Muscle of leg (tissue), 11 donors: Measurements from ENCODE around the gene LRRC47. TPM values are rescaled to one million over a fixed set of nuclear protein-coding genes. Genes with fewer than 3 reads are reported as not detected.
"Not testable (repeated sequence)": the region's sequence is repeated elsewhere in the genome, so short reads cannot be mapped to it uniquely, and the experiment has no call there.

Experiments
- DNase-seq: peaks from one replicate; pipeline ENCODE4 v3.0.0; 2013
- H3K27ac ChIP-seq: one replicate; pipeline ENCODE4 v1.5.1; 2013; ENCODE audit warnings: mild to moderate bottlenecking, low read length, control low read depth
- H3K27me3 ChIP-seq: one replicate; pipeline ENCODE4 v1.6.1; 2013; ENCODE audit warnings: low read length; ENCODE audit not compliant: control insufficient read depth, insufficient read depth
- H3K36me3 ChIP-seq: one replicate; pipeline ENCODE4 v1.6.1; 2013; ENCODE audit warnings: low read length; ENCODE audit not compliant: control insufficient read depth, insufficient read depth
- H3K4me1 ChIP-seq: one replicate; pipeline ENCODE4 v1.6.1; 2013; ENCODE audit warnings: low read length; ENCODE audit not compliant: control insufficient read depth, insufficient read depth
- H3K4me3 ChIP-seq: one replicate; pipeline ENCODE4 v1.5.1; 2013; ENCODE audit warnings: low read length, control low read depth
- H3K9me3 ChIP-seq: replicated peaks from 2 replicates; pipeline ENCODE4 v1.6.1; 2013; ENCODE audit warnings: low read depth, low read length; ENCODE audit not compliant: control insufficient read depth
- WGBS: methylation state at CpG from one replicate; pipeline ENCODE4 v1.1.5; 2013; ENCODE audit warnings: missing lambda C conversion rate; ENCODE audit not compliant: insufficient coverage; 5-methylcytosine and 5-hydroxymethylcytosine counted together
- polyA plus RNA-seq, 8 donors: library from polyadenylated mRNA; unstranded; fragments of 120-200 nt; gene quantifications; one replicate each; pipeline versions ENCODE4 v1.2.1 to v1.2.3, GENCODE V29; 2013; ENCODE audit warnings: inconsistent platforms in 1 of 8, low replicate concordance in 1 of 8; ENCODE audit not compliant: insufficient read length in 8 of 8, insufficient read depth in 1 of 8
- total RNA-seq: library from RNA; stranded (reverse); fragments of 120-200 nt; gene quantifications from one replicate; pipeline ENCODE4 v1.2.4, GENCODE V29; 2013

LRRC47 gene
- total and polyA plus RNA-seq, 9 donors = 34.4 to 56.1 (median 50.1) TPM

- H3K36me3 ChIP-seq = no peaks in the 10 kb centered on the region
- no peaks in the 10 kb centered on the region for H3K9me3 ChIP-seq
- 55% methylated on average over 7 of the region's 11 CpGs for WGBS
- H3K27ac ChIP-seq = no peak overlapping the region
- DNase-seq = no peak
- peaks cover 3% of the 10 kb centered on the region for H3K4me1 ChIP-seq
- peaks cover 4% of the 10 kb centered on the region for H3K27me3 ChIP-seq
- H3K4me3 ChIP-seq = no peak overlapping the region
Measured at GRCh38 chr1:3805038-3805437, 8.7 kb upstream of the LRRC47 start.

DNA sequence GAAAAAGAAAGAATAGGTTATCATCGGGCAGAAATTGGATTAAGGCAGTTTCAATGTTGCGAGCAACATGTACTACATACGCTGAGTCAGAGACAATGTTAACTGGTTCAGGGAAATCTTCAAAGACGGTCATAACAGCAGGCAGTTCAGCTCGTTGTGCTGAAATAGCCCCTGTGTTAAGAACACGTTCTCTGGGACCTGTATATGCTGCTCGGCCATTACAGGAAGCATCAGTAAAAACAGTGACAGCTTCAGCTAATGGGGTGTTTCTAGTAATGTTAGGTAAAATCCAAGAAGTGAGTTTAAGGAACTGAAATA, 8.3 kb upstream of the LRRC47 start:
- H3K27me3 ChIP-seq, H3K4me3 ChIP-seq, H3K9me3 ChIP-seq, DNase-seq, H3K27ac ChIP-seq, H3K36me3 ChIP-seq, H3K4me1 ChIP-seq: not testable (repeated sequence)
- 44% methylated on average over 5 of the region's 7 CpGs for WGBS

DNA sequence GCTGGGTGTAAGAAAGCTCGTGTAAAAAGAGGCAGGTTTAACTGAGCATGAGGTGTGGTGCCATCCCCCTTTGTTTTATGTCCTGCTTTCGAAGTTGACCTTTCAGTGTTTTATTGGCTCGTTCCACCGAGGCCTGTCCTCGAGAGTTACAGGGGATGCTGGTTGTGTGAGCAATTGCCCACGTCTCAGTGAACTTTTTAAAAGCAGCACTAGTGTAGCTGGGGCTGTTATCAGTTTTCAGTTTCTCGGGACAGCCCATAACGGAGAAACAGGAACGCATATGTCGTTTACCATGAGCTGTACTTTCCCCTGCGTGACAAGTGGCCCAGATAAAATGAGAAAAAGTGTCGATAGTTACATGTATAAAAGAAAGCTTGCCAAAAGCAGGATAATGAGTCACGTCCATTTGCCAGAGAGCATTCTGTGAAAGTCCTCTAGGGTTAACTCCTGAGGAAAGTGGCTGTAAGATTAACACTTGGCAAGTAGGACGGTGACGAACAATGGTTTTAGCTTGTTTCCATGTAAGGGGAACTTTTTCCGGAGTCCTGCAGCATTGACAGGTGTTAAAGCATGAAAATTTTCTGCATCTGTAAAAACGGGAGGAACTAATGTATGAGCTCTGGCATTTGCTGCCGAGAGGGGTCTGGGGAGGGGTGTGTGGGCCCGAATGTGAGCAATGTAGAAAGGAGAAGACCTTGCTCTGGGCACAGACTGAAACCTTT, 7.8 kb upstream of the LRRC47 start:
- Histone ChIP-seq H3K27me3 (peaks cover 4% of the 10 kb centered on the region), H3K36me3 (no peaks in the 10 kb centered on the region), H3K27ac (no peak overlapping the region), H3K4me1 (peaks cover 8% of the 10 kb centered on the region), H3K4me3 (no peak overlapping the region), H3K9me3 (no peaks in the 10 kb centered on the region)
- DNase-seq = no peak
- WGBS = 38% methylated on average over 19 of the region's 19 CpGs

- H3K4me1 ChIP-seq = peaks cover 13% of the 10 kb centered on the region
- H3K27ac ChIP-seq, H3K9me3 ChIP-seq, H3K27me3 ChIP-seq, H3K4me3 ChIP-seq, DNase-seq, H3K36me3 ChIP-seq: not testable (repeated sequence)
- no CpG with 5 or more reads among the region's 3 CpGs for WGBS
Measured at GRCh38 chr1:3800795-3801194, 4.5 kb upstream of the LRRC47 start.

DNA sequence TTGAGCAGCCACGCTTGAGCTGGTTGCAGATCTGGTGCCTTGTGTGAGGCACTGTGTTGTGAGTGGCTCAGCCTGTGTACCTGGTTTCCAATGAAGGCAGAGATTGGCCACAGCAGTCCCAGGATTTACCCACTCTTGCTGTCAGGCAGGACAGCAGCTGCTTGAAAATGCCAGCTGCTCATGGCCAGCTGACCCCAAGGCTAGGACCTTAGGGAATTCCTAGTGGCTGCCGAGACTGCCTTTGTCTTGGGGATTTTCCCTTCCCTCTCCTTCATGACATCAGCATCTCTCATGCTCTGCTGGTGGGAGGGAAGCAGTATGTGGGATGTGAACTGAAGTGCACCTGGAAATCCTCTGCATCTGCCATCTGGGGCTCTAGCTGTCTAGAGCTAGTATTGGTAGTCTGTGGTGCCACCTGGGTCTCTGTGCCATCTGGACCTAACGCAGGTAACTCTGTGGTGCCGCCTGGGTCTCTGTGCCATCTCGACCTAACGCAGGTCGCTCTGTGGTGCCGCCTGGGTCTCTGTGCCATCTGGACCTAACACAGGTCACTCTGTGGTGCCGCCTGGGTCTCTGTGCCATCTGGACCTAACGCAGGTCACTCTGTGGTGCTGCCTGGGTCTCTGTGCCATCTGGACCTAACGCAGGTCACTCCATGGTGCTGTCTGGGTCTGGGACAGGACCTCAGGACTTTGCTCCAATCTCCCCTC, 3.8 kb upstream of the LRRC47 start:
- Histone ChIP-seq H3K27ac (no peak overlapping the region), H3K27me3 (peaks cover under 1% of the 10 kb centered on the region), H3K9me3 (no peaks in the 10 kb centered on the region), H3K36me3 (no peaks in the 10 kb centered on the region), H3K4me3 (no peak overlapping the region), H3K4me1 (peaks cover 19% of the 10 kb centered on the region)
- 90% methylated on average over 9 of the region's 11 CpGs for WGBS
- no peak for DNase-seq

- Histone ChIP-seq H3K4me1 (peaks cover 26% of the 10 kb centered on the region), H3K27me3 (no peaks in the 10 kb centered on the region), H3K9me3 (no peaks in the 10 kb centered on the region), H3K36me3 (peaks cover 15% of the 10 kb centered on the region), H3K4me3 (peak overlapping the region; percentile 73), H3K27ac (no peak overlapping the region)
- no peak for DNase-seq
- WGBS = 4% methylated on average over 51 of the region's 53 CpGs
Measured at GRCh38 chr1:3795453-3796214, 664 bp downstream of the LRRC47 start.

- no peak overlapping the region for H3K4me3 ChIP-seq
- WGBS = 77% methylated on average over 18 of the region's 18 CpGs
- peaks cover 13% of the 10 kb centered on the region for H3K4me1 ChIP-seq
- DNase-seq = no peak
- H3K36me3 ChIP-seq = peaks cover 49% of the 10 kb centered on the region
- no peaks in the 10 kb centered on the region for H3K9me3 ChIP-seq
- no peak overlapping the region for H3K27ac ChIP-seq
- H3K27me3 ChIP-seq = no peaks in the 10 kb centered on the region
Measured at GRCh38 chr1:3790952-3791351, 5.3 kb downstream of the LRRC47 start.

DNA sequence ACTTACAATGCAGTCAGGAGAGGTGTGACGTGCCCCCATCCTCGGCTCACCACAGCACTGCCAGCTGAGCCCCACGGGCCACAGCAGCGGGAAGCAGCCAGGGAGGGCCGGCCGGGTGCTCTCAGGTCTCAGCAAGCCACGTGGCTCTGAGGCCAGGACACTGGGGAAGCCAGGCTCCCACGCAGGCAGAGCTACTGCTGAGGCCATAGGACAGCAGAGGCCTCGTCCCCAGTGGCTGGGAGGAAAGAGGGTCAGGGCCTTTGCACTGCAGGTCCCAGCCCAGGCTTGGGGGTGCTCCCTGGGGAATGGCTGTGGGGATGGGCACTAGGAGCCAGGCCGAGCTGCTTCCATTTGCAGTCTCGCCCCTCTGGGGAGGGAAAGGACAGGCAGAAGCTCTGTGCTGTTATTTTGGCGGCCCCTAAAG, 5.8 kb downstream of the LRRC47 start:
- DNase-seq = no peak
- peaks cover 11% of the 10 kb centered on the region for H3K4me1 ChIP-seq

DNA sequence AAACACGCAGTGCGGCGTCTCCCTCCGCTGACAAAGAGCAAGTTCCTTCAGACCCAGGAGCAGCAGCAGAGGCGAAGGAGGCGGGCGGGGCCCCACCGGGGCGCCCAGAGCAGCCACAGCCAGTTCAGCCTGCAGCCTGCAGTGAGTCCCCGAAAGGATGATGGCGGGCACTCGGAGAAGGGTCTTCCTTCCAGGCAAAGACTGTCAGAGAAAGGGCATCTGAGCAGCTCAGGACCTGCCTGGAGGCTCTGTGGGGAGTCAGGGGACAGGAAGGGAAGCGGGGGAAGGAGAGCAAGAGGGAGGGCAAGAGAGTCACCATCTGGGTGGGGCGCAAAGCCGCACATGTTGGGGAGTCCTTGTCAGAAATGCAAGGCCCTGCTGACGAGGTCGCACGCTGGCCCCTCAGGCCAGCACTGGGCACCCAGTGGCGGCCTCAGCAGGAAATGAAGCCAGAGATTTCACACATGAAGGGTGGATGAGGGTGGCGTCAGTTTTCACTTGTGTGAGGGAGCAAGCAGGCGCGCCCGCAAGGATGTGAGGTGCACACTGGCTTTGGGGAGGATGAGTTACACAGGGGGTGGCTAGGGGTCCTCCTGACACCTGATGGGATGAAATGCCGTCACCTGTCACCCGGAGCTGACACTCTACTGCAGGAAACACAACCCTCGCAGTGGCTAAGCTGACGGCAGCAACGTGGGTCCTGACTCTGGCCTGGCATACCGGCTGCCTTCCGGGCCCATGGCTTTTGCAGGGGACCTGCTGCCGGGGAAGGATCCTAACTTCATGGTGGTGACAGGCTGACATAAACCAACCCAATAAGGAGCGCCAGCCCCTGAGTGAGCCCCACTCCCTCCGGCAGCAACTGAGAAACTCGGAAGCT, 6.6 kb downstream of the LRRC47 start:
- Histone ChIP-seq H3K27ac (no peak overlapping the region), H3K36me3 (peaks cover 61% of the 10 kb centered on the region)
- WGBS = 86% methylated on average over 32 of the region's 34 CpGs

More for the DNA sequence above, 5.8 kb downstream of the LRRC47 start:
- WGBS = 70% methylated on average over 10 of the region's 12 CpGs
- no peak overlapping the region for H3K27ac ChIP-seq
- H3K36me3 ChIP-seq = peaks cover 53% of the 10 kb centered on the region
- H3K27me3 ChIP-seq = no peaks in the 10 kb centered on the region
- H3K4me3 ChIP-seq = no peak overlapping the region
- no peaks in the 10 kb centered on the region for H3K9me3 ChIP-seq

More for the DNA sequence above, 6.6 kb downstream of the LRRC47 start:
- Histone ChIP-seq H3K27me3 (no peaks in the 10 kb centered on the region), H3K9me3 (no peaks in the 10 kb centered on the region), H3K4me1 (peaks cover 2% of the 10 kb centered on the region), H3K4me3 (no peak overlapping the region)
- no peak for DNase-seq
